NCI-H345 treated with DMSO at 0.1 percent for 48 hours (cell line): ENCODE data around the gene SERINC2.

Source experiments
- DNase-seq: peaks from one replicate; lab custom pipeline; 2025; ENCODE audit not compliant: unreplicated experiment; lab: John Stamatoyannopoulos, UW

SERINC2 gene

DNA sequence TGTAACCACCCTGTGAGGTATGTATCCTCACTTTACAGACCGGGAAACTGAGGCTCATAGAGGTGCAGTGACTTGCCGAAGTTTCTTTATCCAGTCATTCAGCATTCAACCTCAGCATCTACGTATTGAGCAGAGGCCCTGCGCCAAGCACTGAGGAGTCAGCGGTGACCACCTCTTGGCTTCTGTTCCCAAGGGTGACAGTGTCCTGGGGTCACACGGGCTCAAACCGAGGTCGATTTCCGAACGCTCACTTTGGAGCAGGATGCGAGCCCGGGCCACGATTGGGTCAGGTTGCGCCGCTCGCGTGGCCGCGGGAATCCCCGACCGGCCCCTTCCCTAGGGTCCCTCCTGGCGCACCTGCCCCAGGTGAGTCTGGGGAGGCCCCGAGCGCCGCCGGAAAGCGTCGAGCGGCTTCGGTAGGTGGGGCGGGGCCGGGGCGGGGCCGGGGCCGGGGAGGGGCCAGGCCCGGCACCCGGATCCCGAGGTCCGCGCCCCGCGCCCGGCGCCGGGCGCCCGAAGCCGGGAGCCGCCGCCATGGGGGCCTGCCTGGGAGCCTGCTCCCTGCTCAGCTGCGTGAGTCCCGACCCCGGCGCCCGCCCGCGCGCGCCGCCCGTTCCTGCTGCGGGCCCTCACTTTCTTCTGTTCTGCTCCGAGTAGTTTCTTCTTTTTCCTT is at the start of gene SERINC2:
TSS of gene SERINC2 (plus strand) at position 482 of the 673 bp plus-strand sequence. CDS start at position 535, 53 bp downstream.
- DNase-seq: peak; percentile 36

DNA sequence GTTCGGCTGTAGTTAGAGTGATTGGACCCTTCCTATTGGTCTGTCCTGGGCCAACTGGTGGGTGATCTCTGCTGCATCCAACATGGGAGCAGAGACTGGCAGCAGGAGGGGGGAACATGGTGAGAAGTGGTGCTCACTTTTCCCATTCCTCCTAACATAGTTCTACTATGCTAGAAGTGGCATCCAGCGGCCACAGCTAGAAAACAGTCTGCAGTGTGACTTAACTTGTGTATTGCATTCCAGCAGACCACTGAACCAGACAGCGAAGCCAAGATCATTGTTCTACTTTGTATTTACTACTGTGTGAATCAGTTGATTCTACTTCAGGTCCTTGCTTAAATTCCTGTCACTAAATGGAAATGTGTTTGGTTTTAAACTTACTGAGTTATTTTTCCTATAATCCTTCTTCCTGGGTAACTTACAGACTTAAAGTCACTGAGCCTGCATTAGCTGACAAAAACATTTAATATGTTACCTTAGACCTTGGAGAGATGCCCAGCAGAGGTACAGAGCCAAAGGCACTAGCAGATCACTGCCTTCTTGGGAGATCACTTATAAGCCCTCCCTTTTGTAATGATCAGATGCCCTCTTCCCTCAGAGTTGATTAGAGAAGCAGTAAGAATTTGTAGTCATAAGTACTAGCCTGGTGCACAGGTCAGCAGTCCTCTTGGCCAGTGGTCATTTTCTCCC is 48.3 kb upstream of the SERINC2 start:
- no peak for DNase-seq

DNA sequence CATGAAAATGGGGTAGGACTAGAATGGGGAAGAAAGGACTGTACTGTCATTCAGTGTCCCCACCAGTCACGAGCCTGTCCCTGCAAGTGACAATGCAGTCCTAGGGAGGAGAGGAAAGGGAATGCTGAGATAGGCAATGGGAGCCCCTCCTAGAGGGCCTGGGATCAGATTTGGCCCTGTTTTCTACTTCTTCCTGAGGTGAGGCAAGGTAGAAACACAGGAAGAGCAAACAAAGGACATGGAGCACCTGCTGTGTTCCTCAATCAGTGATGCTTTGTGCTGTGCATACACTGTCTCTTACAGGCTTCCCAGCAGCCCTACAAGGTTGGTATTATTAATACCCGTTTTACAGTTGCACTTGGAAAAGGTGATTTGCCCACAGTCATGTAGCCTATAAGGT is 46.2 kb upstream of the SERINC2 start:
- DNase-seq: no peak

GRCh38 chr1:31368611-31369107 is 44.4 kb upstream of the SERINC2 start:
- DNase-seq: no peak

DNA sequence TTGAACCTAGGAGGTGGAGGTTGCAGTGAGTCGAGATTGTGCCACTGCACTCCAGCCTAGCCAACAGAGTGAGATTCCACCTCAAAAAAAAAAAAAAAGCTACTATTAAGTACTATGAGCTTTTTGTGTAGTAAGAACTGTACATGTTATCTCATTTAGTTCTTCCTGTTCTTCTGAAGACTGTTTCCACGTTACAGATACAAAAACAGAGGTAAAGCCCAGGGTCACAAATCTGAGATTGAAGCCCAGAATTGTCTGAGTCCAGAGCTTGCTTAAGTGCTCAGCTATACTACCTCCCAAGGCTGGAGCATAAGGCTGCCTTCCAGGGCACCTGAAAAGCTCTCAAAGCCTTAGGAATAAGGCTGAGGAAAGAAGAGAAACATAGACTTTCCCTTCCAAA is 43.0 kb upstream of the SERINC2 start:
- no peak for DNase-seq

DNA sequence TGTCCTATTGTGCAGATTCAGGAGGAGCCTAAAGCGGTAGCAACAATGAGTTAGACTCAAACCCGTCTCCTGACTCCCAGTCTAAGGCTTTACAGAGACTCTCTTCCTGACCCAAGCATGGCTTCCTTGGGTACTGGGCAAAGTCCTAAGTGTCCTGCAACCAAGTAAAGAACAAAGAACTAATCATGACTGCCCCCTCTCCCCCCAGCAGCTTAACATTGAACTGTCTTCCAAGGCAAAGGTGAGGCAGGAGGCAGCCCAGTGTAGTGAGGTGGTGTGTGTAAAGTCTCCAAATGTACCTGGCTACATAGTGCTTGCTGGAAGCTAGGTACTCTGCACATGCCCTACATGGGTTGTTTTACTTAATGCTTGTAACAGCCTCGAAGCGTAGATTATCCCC is 42.4 kb upstream of the SERINC2 start:
- DNase-seq: no peak

GRCh38 chr1:31371121-31371959 is 41.7 kb upstream of the SERINC2 start:
- no peak for DNase-seq

DNA sequence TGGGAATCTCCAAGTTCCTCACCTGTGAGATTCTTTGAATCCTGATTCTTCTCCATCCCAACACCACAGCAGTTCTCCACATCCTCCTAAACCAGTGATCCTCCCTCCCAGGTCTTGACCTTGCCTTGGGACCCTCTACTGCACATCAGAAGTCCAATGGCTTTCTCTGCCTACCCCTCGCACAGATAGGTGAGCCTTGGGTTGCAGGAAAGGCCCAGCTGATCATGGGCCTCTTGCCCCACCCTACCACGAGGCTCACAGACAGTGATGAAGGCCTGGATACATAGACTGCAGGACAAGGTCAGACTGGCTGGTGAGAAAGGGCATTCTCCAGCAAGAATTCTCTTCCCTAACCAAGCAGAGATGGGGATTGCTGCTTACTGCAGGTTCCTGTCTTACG is 41.0 kb upstream of the SERINC2 start:
- no peak for DNase-seq

- no peak for DNase-seq
Observed at GRCh38 chr1:31372751-31373055, 40.3 kb upstream of the SERINC2 start.

DNA sequence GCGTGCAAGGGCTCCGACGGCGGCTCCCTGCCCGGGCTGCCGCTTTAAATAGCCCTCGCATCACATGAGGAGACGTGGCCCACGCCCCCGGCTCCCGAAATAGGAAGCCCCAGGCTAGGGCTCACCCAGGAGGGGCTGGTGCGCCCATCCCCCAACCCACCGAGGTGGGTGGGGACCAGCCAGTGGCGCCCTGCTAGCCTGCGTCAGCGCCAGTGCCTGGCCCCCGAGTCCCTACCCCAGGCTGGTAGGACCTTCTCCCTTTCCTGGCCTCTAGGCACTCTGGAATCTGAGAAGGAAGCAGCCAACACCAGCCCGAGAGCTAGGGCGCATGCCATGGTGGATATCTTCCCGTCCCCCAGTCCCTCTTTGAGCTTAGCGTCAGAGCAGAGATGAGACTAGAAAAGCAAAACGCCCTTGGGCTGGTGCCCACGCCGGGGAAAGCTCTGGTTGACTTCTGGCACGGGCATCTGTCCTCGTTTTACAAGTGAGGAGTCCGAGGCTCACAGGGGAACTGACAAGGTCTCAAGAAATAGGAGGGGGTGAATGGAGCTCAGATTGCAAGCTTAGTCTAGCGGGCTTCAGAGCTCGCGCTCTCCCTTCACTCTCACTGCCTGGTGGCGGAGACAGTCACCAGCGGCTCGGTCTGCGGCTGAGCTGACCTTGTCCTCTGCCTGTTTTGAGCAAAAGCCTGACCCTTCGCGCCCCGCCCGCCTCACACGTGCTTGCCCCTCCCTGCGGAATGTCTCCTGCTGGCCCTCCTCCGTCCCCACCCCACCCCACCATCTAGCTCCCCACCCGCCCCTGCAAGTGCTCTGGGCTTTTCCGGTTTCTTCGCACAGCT is 39.7 kb upstream of the SERINC2 start, which contains the start of gene FABP3:
TSS of gene FABP3 (minus strand) at position 21 of the 841 bp plus-strand sequence. CDS start 62 bp downstream, outside the sequence.
- no peak for DNase-seq

GRCh38 chr1:31373897-31374486 is 39.0 kb upstream of the SERINC2 start:
- DNase-seq: no peak

DNA sequence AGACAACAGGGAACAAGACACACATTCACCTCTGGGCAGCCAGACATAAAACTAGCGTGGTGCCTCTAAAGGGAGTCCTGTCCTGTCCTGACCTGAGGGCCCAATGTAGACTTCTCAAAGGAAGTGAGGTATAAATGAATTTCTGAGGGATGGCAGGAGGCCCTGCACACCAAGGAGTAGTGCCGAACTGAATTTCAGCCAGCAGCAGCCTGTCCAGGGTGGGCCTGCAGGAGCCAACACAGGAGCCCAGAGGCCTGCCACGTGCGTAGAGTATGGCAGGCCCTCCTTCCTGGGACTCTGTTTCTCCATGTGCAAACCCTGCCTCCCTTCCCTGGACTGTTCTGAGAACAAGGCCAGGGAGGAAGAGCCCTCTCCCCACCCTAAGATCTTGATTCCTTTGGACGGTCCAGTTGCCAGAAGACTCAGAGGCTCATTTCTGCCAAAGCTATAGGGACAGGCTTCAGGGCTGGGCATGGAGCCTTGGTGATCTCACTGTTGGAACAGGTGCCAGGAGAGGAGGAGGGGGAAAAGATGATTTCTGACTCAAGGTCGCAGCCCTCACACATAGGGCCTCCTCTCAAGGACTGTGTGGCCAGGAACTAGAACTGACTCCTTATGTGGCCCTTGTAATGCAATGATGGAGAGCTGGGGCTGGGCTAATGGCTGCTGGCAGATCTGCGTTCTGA is 38.4 kb upstream of the SERINC2 start:
- DNase-seq: no peak

GRCh38 chr1:31376375-31377134 is 36.5 kb upstream of the SERINC2 start:
- DNase-seq: no peak

DNA sequence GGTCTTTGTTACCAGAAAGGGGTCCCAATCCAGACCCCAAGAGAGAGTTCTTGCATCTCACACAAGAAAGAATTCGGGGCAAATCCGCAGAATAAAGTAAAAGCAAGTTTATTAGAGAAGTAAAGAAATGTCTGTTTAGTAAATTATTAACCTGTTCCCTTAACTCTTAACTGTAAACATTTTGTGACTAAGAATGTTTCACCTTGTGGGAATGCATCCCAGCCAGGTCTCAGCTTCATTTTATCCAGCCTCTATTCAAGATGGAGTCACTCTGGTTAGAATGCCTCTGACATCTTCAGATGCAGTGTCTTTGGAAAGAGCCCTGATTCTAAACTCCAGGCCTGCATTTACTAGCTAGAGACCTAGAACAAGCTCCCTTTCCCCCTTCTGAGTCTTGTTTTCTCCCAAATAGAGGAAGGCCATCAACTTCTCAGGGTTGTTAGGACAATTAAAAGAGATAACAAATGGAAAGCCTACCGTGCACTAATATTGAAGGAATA is 35.6 kb upstream of the SERINC2 start:
- no peak for DNase-seq

- DNase-seq: no peak
Observed at GRCh38 chr1:31378001-31378400, 35.0 kb upstream of the SERINC2 start.

GRCh38 chr1:31380181-31380580 is 32.8 kb upstream of the SERINC2 start:
- no peak for DNase-seq

GRCh38 chr1:31381394-31382294 is 31.4 kb upstream of the SERINC2 start:
- no peak for DNase-seq
